ENCODE results near the gene PPP2R2C. TPM values are rescaled to one million over a fixed set of nuclear protein-coding genes. Genes with fewer than 3 reads are reported as not detected.
A peak's percentile ranks its signal among the peaks of the same experiment; 100 is the strongest.

Gene PPP2R2C
- polyA plus RNA-seq, 3 donors from 2014 or later: not detected

DNA sequence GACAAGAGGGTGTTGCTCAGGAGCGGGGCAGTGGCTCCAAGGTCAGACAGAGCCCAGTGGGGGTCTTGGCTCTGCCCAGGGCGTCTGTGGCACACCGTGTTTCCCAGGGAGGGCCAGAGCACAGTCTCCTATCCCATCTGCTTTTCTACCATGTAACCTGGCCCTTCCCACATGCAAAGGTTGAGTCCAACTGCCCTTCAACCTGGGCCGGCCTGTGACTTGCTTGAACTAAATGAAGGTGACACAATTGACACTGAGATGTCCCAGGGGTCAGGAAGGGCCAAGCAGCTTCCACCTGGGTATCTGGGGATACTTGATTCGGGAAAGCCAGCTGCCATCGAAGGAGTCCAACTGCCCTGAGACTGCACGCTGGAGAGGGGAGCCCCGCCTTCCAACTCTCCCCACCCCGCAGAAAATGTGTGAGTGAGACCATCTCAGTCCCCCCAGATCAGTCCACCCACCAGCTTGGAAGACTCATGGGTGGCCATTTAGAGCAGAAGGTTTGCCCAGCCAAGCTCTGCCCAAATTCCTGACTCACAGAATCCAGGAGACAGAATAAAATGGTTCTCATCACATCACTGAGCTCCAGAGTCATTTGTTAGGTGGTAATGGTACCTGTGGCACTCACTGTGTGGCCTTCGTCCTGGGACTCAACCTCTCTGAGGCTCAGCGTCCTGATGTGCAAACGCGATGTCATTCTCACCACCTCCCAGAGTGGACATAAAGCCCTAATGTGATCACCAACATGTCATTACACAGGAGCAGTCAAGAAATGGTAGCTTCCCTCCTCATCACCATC lies 18.1 kb downstream of the PPP2R2C start:
- Mint-ChIP-seq H3K9me3 (peaks cover 0 to 3% (median under 1%) of the 10 kb centered on the region in 6 donors), H3K27me3 (ENCODE audit: low read depth in 3 of 3) (peaks cover 6 to 12% (median 7%) of the 10 kb centered on the region in 3 donors), H3K4me3 (no peak overlapping the region), H3K27ac (no peak overlapping the region), H3K4me1 (no peaks in the 10 kb centered on the region), H3K36me3 (no peaks in the 10 kb centered on the region)
- DNase-seq: no peak

DNA sequence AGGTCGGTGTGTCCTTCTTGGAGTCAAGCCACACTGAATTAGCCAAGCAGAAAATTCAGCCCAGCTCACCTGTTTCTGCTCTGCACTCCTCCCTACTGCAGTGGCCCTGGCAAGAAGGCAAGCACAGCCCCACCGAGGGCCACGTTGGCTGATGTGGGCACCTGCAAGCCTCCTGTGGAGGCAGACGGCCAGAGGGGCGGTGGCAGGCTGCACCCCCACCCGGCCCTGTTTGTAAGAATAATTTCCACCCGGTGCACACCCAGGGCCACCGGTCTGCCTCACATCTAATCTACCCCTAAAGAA lies 18.8 kb downstream of the PPP2R2C start:
- no peak for DNase-seq
- Mint-ChIP-seq H3K9me3 (peaks cover 0 to 2% (median under 1%) of the 10 kb centered on the region in 6 donors), H3K27ac (no peak overlapping the region), H3K4me3 (no peak overlapping the region), H3K27me3 (ENCODE audit: low read depth in 3 of 3) (peaks cover 6 to 12% (median 6%) of the 10 kb centered on the region in 3 donors), H3K36me3 (no peaks in the 10 kb centered on the region), H3K4me1 (no peaks in the 10 kb centered on the region)

DNA sequence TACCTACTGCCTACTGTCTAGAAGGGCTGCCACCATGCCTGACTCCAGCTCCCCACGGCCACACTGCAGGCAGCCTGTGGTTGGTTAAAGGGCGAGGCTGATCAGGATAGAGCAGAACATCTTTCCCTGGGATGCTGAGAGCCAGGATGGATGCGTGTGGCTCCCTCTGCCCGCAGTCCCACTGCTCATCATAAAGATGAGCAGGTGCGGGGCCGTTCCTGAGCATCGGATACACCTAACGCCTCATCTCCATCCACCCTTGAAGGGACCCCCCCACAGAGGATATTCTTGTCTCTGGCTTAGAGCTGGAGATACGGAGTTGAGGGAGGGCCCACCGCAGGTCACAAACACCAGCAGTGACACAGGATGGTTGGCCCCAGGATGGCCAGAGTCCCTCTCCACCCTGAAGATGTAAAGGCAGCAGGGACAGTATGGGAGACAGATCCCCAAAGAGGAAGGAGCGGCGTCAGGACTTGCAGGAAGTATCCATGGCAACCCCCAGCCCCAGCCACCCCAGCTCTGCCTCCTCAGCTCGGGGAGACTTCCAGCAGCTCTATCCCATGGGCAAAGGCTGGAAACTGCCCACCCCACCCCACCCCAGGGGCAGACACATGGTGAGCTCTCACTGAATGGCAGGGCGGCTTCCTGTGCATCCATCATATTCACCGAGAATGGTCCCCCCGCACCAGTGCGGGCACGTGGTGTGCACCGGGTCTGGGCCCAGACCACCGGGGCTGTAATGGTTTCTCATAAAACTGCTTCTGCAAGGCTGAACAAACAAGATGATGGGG lies 19.3 kb downstream of the PPP2R2C start:
- no peaks in the 10 kb centered on the region for H3K4me1 Mint-ChIP-seq
- peaks cover 5 to 9% (median 6%) of the 10 kb centered on the region in 3 donors for H3K27me3 Mint-ChIP-seq (ENCODE audit: low read depth in 3 of 3)
- no peaks in the 10 kb centered on the region for H3K9me3 Mint-ChIP-seq
- no peak overlapping the region for H3K4me3 Mint-ChIP-seq
- no peaks in the 10 kb centered on the region for H3K36me3 Mint-ChIP-seq
- DNase-seq: no peak
- H3K27ac Mint-ChIP-seq: no peak overlapping the region

DNA sequence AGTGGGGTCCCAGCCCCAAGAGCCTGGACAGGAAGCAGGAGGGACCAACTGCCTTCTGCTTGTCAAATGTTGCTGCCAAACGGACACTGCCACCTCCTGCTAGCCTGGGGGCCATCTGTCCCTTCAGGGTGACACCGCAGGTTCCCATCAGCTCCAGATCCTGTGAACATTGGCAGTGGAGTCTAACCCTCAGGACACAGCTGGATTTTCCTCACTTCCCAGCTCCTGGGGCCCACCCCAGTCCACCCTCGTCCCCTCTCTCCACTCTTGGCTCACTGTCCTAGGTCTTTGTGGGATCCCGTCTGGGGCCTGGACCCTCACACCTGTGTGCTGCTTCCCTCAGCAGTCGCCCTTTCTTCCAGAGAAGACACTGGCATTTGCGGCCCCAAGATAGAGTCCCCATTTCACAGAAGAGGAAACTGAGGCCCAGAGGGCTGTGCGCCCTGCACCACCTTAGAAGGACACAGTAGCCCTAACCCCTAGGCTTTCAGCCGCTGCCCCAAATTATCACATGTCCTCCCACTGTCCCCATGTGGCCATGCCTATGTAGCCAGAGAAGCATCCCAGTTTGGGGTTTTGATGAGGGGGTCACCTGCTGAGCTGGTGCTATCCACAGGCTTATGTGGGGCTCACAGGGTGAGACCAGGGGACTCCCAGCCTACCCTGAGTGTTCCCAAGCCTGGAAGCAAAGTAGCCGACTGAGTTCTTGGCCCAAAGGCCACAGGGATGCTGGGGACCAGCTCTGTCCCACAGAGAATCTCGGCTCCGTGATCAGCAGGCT lies 20.1 kb downstream of the PPP2R2C start:
- H3K4me3 Mint-ChIP-seq: no peak overlapping the region
- no peak overlapping the region for H3K27ac Mint-ChIP-seq
- H3K27me3 Mint-ChIP-seq (ENCODE audit: low read depth in 3 of 3): peaks cover 5 to 7% (median 6%) of the 10 kb centered on the region in 3 donors
- no peaks in the 10 kb centered on the region for H3K9me3 Mint-ChIP-seq
- H3K36me3 Mint-ChIP-seq: no peaks in the 10 kb centered on the region
- no peaks in the 10 kb centered on the region for H3K4me1 Mint-ChIP-seq
- DNase-seq: no peak

DNA sequence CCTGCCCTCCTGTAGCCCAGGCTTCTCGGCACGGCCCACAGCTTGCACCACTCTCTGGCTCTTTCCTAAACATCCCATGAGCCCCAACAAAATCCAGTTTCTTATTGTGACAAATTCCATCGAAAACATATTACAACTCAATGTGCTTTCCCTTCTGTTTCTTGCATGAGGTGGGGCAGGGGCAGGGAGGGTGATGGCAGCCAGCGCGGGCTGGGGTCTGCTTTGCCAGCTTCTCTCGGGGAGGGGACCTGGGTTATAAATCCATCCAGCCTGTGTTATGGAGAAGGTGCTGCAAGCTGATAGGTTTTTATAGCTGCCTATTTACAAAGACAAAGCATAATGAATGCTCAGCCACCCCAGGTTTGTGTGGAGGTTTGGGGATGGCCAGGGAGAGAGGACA lies 21.1 kb downstream of the PPP2R2C start:
- Mint-ChIP-seq H3K27ac (peak overlapping the region in 1 of 6 donors; percentile 45), H3K36me3 (no peaks in the 10 kb centered on the region), H3K4me1 (no peaks in the 10 kb centered on the region), H3K4me3 (no peak overlapping the region), H3K27me3 (ENCODE audit: low read depth in 3 of 3) (peaks cover 5 to 7% (median 6%) of the 10 kb centered on the region in 3 donors), H3K9me3 (no peaks in the 10 kb centered on the region)
- no peak for DNase-seq

DNA sequence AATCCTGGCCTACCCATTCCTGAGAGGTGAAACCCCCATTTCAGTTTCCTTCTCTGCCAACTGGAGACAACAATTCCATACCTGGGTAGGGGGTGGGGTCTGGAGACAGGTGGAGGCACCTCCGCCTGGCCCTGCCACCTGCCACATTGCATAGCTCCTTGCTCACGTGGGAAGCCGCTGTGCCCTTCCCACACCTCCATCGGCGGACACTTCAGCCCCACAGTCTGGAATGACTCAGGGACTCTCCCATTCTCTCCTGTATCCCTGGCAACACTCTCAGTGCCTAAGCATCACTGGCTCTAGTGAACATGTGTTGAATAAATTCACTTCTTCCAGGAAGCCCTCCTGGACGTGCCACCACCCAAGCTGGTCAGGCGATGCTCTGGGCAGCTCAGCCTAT lies 21.7 kb downstream of the PPP2R2C start:
- Mint-ChIP-seq H3K36me3 (no peaks in the 10 kb centered on the region), H3K4me3 (no peak overlapping the region), H3K4me1 (no peaks in the 10 kb centered on the region), H3K9me3 (no peaks in the 10 kb centered on the region), H3K27me3 (ENCODE audit: low read depth in 3 of 3) (peaks cover 5 to 7% (median 6%) of the 10 kb centered on the region in 3 donors), H3K27ac (no peak overlapping the region)
- no peak for DNase-seq

DNA sequence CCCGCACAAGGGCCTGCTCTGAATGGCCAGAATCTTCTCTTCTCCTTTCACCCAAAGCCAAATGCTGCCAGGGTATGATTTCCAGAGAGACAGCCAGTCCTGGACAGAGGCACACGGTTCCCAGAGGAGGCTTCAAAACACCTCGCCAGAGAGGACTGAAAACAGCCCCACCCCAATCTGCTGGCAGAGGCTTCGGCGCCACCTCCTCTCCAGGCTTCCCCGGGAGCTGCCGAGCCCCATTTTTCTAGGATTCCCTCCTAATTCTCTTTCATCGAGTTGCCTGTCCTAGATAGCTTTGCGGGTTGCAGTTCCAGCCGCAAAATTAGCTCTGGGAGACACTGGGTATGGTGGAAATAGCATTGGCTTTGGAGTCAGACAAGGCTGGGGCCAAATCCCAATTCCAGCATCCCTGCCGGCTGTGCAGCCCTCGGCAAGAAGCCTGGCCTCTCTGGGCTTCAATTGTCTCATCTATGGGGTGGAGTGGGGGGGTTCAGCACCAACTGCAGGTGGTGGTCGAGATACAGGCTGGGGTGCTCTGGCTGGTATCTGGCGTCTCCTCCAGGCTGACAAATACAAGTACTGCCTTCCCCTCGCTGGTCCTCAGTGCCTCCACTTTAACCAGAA lies 22.6 kb downstream of the PPP2R2C start:
- Mint-ChIP-seq H3K27ac (no peak overlapping the region), H3K4me3 (no peak overlapping the region)
- DNase-seq: no peak

DNA sequence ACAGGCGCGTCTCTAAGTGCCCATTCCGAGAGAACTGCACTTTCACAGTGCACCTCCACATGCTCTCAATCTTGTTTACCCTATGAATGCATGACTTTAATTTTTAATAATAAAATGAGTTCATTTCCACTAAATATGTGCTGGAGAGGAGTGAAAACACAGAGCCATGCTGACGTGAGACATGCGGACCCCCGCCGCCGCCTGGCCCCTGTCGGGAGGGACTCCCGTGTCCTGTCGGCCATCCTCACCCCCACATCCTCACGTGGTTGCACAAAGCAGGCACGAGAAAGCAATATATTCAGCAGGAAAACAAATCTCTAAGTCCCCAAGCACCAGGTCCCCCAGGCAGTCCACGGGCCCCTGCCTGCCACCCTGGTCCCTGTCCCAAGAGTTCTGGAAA lies 23.1 kb downstream of the PPP2R2C start:
- H3K27ac Mint-ChIP-seq: no peak overlapping the region
- H3K9me3 Mint-ChIP-seq: no peaks in the 10 kb centered on the region
- no peaks in the 10 kb centered on the region for H3K36me3 Mint-ChIP-seq
- H3K27me3 Mint-ChIP-seq (ENCODE audit: low read depth in 3 of 3): peaks cover 1 to 7% (median 2%) of the 10 kb centered on the region in 3 donors
- H3K4me1 Mint-ChIP-seq: no peaks in the 10 kb centered on the region
- H3K4me3 Mint-ChIP-seq: no peak overlapping the region
- DNase-seq: no peak

More for the DNA sequence above, 22.6 kb downstream of the PPP2R2C start:
- no peaks in the 10 kb centered on the region for H3K4me1 Mint-ChIP-seq
- no peaks in the 10 kb centered on the region for H3K9me3 Mint-ChIP-seq
- peaks cover 1 to 7% (median 4%) of the 10 kb centered on the region in 3 donors for H3K27me3 Mint-ChIP-seq (ENCODE audit: low read depth in 3 of 3)
- H3K36me3 Mint-ChIP-seq: no peaks in the 10 kb centered on the region

DNA sequence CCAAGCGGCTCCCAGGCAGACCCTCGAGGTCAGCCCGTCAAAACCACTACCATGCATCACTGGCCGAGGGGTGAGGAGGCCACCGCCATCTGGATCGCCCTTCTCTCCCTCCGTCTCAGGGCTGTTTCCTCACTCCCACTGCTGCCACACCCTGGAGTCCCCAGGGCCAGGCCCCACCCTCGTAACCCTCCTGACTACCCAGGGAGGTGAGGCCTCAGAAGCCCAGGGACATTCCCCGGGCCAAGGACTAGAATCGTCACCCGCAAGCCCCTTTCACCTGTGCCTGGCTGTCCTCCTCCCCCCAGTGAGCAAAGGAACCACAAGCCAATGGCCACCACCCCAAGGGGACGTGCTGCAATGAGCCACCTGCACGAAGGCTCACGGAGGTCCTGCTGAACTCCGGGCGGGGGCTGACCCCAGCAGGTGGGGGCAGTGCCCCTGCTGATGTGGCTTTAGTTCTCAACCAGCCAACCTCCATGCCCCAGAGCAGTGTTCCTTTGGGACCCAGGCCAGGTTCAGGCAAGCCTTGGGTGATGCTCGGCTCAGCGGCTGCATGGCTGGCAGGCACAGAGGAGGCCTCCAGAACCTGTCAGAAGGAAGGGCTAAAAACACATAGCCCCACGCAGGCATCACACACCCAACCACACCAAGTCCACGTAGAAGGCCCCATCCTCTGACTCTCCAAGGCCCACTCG lies 23.8 kb downstream of the PPP2R2C start:
- H3K9me3 Mint-ChIP-seq: no peaks in the 10 kb centered on the region
- peaks cover 0 to 7% (median 1%) of the 10 kb centered on the region in 3 donors for H3K27me3 Mint-ChIP-seq (ENCODE audit: low read depth in 3 of 3)
- H3K27ac Mint-ChIP-seq: no peak overlapping the region
- no peaks in the 10 kb centered on the region for H3K4me1 Mint-ChIP-seq
- H3K4me3 Mint-ChIP-seq: no peak overlapping the region
- no peak for DNase-seq
- no peaks in the 10 kb centered on the region for H3K36me3 Mint-ChIP-seq

DNA sequence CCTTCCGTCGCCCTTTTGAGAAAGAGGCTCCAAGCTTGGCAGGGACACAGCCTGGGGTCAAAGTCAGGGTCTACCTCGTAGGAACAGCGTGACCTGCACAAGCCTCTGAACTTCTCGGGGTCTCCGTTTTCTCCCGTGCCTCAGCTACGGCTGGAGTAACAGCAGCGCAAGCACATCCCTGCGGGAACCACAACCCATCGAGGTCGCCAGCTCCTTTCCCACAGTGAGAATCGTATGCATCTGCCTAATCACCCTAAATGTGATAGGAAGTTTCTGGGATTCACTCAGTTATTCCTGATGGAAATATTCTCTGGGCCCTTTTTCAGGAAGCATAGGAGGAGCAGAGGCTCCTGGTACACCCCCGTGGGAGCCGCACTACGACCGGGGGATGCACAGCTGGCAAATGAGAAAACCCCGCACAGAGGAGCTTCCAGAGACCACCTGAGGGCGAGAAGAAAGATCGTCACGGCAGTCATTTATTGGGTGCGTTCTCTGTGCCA lies 24.7 kb downstream of the PPP2R2C start:
- DNase-seq: no peak
- Mint-ChIP-seq H3K4me1 (peaks cover 0 to 2% of the 10 kb centered on the region in 2 donors), H3K27me3 (ENCODE audit: low read depth in 3 of 3) (peaks cover 4 to 7% (median 5%) of the 10 kb centered on the region in 3 donors), H3K9me3 (no peaks in the 10 kb centered on the region), H3K36me3 (no peaks in the 10 kb centered on the region), H3K27ac (no peak overlapping the region), H3K4me3 (no peak overlapping the region)

DNA sequence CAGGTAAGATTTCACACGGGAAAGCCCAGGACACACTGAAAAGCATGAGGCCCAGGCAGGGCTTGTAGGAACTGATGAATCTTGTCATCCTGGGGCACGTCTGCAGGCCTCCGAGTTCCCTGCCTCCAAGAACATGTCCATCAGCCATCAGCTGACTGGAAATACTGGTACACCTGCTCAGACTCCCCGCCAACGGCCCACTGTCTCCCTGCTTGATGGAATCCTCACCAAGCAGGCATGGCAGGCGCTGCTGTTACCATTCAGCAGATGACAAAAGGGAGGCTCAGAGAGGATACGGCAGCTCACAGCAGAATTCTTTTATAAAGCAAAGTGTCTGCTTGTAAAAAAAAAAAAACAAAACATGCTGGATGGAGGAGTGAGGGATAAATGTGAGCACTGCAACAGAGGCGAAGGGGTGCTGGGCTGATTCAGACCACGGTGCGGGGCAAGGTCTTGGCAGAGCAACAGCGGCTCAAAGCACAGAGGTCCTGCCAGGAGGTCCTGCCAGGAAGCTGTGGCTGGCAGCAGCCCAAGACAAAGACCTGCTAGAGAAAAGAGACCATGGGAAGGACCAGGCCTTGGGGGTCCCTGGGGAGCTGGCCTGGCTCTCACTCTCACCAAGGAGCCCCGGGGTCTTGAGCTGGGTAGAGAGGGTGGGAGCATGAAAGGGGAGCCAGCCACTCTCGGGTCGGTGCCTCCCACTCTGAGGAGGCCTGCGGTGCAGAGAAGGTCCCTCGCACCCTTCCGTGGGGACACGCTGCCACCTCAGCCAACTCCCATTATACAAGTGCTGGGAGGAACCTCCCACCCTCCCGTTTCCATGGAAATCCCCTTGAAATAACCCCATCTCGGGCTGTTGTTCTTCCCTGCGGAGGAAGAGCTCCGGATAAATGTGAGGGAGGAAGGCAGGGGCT lies 25.6 kb downstream of the PPP2R2C start:
- no peak overlapping the region for H3K4me3 Mint-ChIP-seq
- H3K9me3 Mint-ChIP-seq: no peaks in the 10 kb centered on the region
- H3K27ac Mint-ChIP-seq: no peak overlapping the region
- peaks cover 4 to 7% (median 5%) of the 10 kb centered on the region in 3 donors for H3K27me3 Mint-ChIP-seq (ENCODE audit: low read depth in 3 of 3)
- no peaks in the 10 kb centered on the region for H3K36me3 Mint-ChIP-seq
- H3K4me1 Mint-ChIP-seq: peaks cover 0 to 2% of the 10 kb centered on the region in 2 donors
- DNase-seq: no peak

DNA sequence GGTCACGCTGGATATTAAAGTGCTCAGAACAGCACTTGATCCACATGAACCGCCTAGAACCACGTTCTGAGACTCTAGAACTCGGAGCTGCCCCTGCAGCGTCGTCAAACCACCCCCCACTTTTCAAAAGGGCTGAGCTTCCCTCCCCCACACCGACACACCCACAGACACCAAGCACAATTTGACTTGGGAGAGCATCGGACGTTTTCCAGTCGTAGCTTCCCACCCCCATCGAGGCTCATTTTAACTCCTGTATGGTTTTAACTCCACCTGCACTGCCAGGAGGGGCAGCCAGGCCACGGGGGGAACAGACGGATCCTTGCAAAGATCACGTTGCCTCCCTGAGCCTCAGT lies 26.3 kb downstream of the PPP2R2C start:
- DNase-seq: no peak
- Mint-ChIP-seq H3K4me3 (no peak overlapping the region), H3K27ac (peak overlapping the region in 1 of 6 donors; percentile 8), H3K4me1 (peaks cover 0 to 2% of the 10 kb centered on the region in 2 donors), H3K36me3 (no peaks in the 10 kb centered on the region), H3K27me3 (ENCODE audit: low read depth in 3 of 3) (peaks cover 2 to 8% (median 6%) of the 10 kb centered on the region in 3 donors), H3K9me3 (no peaks in the 10 kb centered on the region)
